Chondrocyte (in vitro differentiated cells): ENCODE data around the gene IGSF21. TPM values are rescaled to one million over a fixed set of nuclear protein-coding genes. Genes with fewer than 3 reads are reported as not detected.

Experiments
- DNase-seq: peaks from one replicate; pipeline ENCODE4 v3.0.0; 2021; ENCODE audit warnings: mixed read lengths, low spot score
- H3K27ac Mint-ChIP-seq: one replicate; pipeline ENCODE4 v1.8.0; 2021; ENCODE audit warnings: mild to moderate bottlenecking, moderate library complexity, mixed read lengths; ENCODE audit not compliant: unreplicated experiment
- H3K27me3 Mint-ChIP-seq: 2 replicates; pipeline ENCODE4 v1.8.0; 2021; ENCODE audit warnings: low read depth, mixed read lengths
- H3K36me3 Mint-ChIP-seq: 2 replicates; pipeline ENCODE4 v1.8.0; 2021; ENCODE audit warnings: low read depth, mixed read lengths
- H3K4me1 Mint-ChIP-seq: 2 replicates; pipeline ENCODE4 v1.8.0; 2021; ENCODE audit warnings: low read depth, mild to moderate bottlenecking, mixed read lengths
- H3K4me3 Mint-ChIP-seq: one replicate; pipeline ENCODE4 v1.8.0; 2021; ENCODE audit warnings: mild to moderate bottlenecking, moderate library complexity, mixed read lengths; ENCODE audit not compliant: unreplicated experiment
- H3K9me3 Mint-ChIP-seq: 2 replicates; pipeline ENCODE4 v1.8.0; 2021; ENCODE audit warnings: low read depth, mixed read lengths
- total RNA-seq: library from RNA; stranded (reverse); gene quantifications from 3 replicates; pipeline ENCODE4 v1.2.1, GENCODE V29; 2021
- TF ChIP-seq, protein P1 (sequence below): fragments of 200-600 bp; sonication (generic); IDR thresholded peaks from 2 replicates; pipeline ENCODE4 v1.5.0; 2021; ENCODE audit warnings: antibody characterized with exemption, mild to moderate bottlenecking, moderate library complexity

IGSF21 gene
- total RNA-seq, 1 donor from 2014 or later, result not detected

DNA sequence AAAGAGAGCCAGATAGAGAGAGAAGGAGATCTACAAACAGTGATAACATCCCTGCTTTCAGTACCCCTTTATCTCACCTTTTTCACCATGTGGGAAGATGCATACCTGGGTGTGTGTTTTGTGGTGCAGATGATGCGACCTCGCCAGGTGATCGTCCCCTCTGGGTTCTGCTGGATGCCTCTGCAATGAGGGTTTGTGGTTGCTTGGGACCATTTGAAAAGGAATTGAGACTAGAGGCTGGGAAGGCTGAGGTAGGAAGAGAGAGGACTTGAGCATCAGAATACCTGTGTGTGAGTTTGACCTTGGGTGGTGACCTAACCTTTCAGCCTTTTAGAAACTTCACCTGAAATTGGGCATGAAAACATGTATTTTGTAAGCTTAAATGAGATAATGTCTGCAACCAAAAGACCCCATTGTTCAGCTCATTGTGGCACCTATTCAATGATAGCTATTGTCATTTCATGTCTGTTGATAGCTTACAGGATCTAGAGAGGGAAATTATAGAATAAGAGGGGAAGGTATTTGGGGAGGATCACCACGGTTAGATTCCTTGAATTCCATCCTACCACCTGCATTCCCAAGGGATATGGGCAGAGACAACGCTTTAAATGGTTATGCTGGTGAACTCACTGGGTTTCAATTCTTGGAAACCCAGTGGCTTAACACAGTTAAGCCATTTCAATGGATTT lies 125.7 kb downstream of the IGSF21 start:
- H3K4me1 Mint-ChIP-seq, result no peaks in the 10 kb centered on the region
- H3K9me3 Mint-ChIP-seq, result peaks cover 8% of the 10 kb centered on the region
- H3K36me3 Mint-ChIP-seq, result no peaks in the 10 kb centered on the region
- no peak overlapping the region for H3K4me3 Mint-ChIP-seq
- DNase-seq, result no peak
- H3K27me3 Mint-ChIP-seq, result peaks cover 2% of the 10 kb centered on the region
- no peak overlapping the region for H3K27ac Mint-ChIP-seq
- TF ChIP-seq, protein P1, sequence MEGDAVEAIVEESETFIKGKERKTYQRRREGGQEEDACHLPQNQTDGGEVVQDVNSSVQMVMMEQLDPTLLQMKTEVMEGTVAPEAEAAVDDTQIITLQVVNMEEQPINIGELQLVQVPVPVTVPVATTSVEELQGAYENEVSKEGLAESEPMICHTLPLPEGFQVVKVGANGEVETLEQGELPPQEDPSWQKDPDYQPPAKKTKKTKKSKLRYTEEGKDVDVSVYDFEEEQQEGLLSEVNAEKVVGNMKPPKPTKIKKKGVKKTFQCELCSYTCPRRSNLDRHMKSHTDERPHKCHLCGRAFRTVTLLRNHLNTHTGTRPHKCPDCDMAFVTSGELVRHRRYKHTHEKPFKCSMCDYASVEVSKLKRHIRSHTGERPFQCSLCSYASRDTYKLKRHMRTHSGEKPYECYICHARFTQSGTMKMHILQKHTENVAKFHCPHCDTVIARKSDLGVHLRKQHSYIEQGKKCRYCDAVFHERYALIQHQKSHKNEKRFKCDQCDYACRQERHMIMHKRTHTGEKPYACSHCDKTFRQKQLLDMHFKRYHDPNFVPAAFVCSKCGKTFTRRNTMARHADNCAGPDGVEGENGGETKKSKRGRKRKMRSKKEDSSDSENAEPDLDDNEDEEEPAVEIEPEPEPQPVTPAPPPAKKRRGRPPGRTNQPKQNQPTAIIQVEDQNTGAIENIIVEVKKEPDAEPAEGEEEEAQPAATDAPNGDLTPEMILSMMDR, result no peak

DNA sequence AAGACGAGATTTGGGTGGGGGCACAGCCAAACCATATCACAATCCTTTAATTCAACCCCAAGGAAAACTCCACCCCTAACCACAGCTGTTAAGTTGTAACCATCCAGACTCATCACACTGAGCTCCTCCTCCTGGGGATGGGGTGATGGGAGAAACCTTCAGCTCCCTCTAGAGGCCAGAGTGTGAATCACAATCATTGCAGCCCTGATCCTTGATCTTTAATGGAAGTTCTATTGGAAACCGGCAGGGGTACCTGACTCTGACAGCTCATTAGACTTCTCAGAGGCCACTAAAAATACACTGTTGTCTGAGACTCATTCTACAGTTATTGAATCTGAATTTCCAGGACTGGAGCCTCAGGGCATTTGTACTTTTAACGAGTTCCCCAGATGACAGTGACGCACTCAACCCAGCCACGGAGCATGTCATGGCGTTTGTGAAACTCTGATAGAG lies 127.2 kb downstream of the IGSF21 start:
- peaks cover 2% of the 10 kb centered on the region for H3K27me3 Mint-ChIP-seq
- DNase-seq, result no peak
- H3K4me3 Mint-ChIP-seq, result no peak overlapping the region
- no peaks in the 10 kb centered on the region for H3K4me1 Mint-ChIP-seq
- no peak overlapping the region for H3K27ac Mint-ChIP-seq
- TF ChIP-seq, protein P1, result peak; percentile 66
- H3K36me3 Mint-ChIP-seq, result no peaks in the 10 kb centered on the region
- H3K9me3 Mint-ChIP-seq, result peaks cover 8% of the 10 kb centered on the region

DNA sequence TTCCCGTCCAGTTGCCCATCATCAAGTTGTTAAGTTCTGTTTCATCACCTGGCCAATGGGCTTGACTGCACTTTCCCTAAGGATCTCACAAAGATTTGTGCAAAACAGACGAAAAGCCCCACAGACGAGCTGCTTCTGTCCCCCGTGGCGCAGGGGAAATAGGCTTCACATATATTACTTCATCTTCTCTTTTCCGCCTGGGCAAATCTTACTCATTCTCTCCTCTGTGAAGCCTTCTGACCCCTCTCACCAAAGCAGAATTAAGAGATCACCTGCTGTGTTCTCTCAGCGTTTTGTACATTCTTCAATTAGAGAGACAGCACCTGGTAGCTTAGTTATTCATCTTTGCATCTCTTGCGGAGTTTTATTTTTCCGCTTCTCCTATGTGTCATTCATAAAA lies 129.8 kb downstream of the IGSF21 start:
- no peak overlapping the region for H3K4me3 Mint-ChIP-seq
- no peaks in the 10 kb centered on the region for H3K36me3 Mint-ChIP-seq

DNA sequence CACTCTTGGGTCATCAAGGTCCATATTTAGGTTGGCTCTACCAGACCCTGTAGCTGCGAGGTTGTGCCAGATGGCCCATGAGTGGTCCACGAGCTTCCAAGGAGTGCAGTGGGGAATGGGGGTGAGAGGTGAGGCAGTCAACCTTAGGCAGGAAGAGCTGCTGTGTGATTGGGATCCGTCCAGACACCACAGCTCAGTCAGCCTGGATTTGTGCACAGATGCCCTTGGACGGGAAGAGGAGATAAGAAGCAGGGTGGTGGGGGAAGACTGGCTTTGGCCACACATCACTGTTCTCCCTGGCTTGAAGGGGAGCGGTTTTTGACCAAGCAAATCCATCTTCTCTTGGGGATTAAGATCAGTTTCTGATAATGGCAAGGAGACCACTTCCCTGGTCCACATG lies 130.6 kb downstream of the IGSF21 start:
- DNase-seq, result no peak
- Mint-ChIP-seq H3K4me1 (no peaks in the 10 kb centered on the region), H3K4me3 (no peak overlapping the region), H3K27me3 (peaks cover 2% of the 10 kb centered on the region), H3K9me3 (no peaks in the 10 kb centered on the region), H3K27ac (no peak overlapping the region), H3K36me3 (no peaks in the 10 kb centered on the region)
- TF ChIP-seq, protein P1, result no peak

More for the DNA sequence above, 129.8 kb downstream of the IGSF21 start:
- peaks cover 2% of the 10 kb centered on the region for H3K27me3 Mint-ChIP-seq
- H3K27ac Mint-ChIP-seq, result no peak overlapping the region
- H3K9me3 Mint-ChIP-seq, result peaks cover 5% of the 10 kb centered on the region
- DNase-seq, result no peak
- TF ChIP-seq, protein P1, result no peak
- no peaks in the 10 kb centered on the region for H3K4me1 Mint-ChIP-seq

DNA sequence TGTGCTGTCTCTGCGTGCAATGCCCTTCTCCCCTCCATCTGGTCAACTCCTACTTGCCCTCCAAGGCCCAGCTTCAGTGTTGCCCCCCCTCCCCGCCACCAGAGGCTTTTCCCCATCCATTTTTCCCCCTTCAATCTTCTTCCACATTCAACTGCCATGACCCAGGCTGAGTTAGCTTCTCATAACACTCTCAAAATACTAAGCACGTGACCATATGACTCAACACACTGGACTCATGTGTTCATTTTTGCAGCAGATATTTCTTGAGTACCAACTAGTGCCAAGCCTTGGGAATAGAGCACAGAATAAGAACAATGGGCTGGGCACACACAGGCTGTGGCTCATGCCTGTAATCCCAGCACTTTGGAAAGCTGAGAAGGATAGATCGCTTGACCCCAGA lies 132.1 kb downstream of the IGSF21 start:
- Mint-ChIP-seq H3K36me3 (no peaks in the 10 kb centered on the region), H3K4me1 (no peaks in the 10 kb centered on the region), H3K4me3 (no peak overlapping the region), H3K27ac (no peak overlapping the region), H3K9me3 (no peaks in the 10 kb centered on the region), H3K27me3 (peaks cover 6% of the 10 kb centered on the region)
- TF ChIP-seq, protein P1, result no peak
- peak; percentile 19 for DNase-seq
